Ecto neural progenitor cell (in vitro differentiated cells): ENCODE measurements around the gene A3GALT2.
A peak's percentile ranks its signal among the peaks of the same experiment; 100 is the strongest.

ENCODE experiments used
- DNase-seq: peaks from one replicate; pipeline ENCODE4 v3.0.0-alpha.2; 2018; ENCODE audit warnings: low spot score

The A3GALT2 gene

DNA sequence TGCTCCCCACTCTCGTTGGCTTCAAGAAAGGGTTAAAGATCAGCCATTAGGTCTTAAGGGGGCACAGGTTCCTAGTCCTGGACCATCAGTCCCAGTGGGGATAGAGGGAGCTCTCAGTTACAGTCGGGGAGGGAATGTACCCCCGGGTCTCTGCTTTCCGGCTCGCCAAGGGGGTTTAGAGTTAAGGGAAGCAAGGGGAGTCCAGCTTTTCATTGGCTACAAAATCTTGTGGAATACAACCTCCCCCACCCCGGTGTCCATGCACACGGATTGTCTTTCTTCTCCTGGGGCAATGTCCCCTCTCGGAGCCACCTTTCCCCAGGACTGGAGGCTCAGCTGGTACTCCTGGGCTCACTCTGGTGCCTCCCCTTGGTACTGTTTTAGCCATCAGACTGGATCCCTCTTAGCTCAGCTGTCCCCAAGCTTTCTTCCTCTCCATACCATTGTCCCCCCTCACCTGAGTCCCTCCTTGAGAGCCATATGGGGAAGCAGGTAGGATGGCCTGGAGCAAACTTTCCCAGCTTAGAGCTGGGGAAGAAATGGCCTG lies at the start of gene A3GALT2:
TSS of gene A3GALT2 (minus strand) at position 480 of the 547 bp plus-strand sequence. CDS start at position 480, 0 bp downstream.
- no peak for DNase-seq

DNA sequence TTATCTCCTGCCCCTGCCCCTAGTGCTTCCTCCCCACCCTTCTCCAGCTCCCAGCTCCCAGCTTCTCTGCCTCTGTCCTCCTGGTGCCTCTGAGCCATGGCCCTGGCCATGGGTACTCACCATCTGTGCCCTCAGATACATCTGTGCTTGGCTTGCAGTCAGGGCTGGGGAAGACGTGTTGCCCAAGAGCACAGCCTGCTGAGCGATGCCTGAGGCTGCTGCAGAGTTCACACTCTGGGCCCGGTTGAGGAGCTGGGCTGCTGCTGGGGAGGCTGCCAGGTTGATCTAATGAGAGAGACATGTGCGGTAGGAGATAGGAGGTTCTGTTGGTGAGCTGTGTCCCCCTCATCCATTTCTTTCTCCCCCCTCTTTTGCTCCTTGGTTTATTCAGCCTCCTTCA lies 49.4 kb upstream of the A3GALT2 start:
- no peak for DNase-seq

DNA sequence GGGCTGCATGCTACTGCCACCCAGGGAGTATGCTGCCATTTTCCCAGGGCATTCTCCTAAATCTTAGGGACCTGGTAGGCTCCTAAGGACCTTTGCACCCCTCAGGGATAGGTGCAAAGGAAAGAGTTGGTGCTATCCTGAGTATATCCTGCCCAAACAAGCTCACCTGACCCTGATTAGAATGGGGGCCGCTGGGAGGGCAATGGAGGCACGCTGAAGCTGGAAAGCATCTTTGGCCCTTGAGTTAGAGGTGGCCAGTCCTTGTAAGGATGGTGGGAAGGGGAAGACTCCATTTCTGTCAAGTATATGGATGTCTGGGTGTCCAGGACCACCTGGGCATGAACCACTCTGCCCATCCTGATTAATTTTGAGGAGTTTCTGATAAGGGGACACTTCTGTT lies 48.9 kb upstream of the A3GALT2 start:
- DNase-seq = no peak

DNA sequence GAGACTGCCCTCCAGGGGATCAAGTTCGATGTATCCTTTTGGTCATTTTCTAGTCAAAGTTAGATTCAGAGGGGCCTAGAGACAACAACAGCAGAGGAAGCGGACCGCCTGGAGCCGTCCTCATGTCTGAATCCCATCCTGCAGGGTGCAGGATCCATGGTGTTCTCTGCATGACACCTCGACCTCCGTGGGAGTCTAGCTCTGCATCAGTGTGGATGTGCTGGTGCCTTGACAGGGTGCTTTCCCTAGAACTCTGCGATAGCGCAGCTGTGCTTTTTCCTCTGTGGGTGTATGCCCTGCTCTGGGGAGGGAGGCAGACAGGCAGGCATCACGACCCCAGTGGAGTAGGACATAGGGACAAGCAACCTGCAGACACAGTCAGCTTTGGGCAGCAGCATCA lies 48.2 kb upstream of the A3GALT2 start:
- no peak for DNase-seq

DNA sequence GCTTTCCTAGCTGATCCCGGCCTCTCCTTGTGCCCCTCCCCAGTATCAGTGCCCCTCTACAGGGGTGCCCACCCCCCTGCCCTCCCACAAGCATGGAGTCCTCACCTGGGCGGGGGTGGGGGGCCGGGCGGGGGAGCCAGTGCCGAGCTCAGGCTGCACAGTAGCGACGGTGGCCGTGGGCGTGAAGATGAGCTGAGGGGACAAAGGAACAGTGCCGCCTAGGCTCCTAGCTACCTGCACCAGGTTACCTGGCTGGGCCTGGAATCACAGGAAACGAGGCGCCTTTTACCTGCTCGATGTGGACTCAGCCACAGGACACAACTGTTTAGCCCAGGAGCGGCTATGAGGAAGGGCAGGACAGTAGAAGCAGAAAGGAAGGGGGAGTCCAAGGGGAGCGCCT lies 47.5 kb upstream of the A3GALT2 start:
- DNase-seq = no peak

DNA sequence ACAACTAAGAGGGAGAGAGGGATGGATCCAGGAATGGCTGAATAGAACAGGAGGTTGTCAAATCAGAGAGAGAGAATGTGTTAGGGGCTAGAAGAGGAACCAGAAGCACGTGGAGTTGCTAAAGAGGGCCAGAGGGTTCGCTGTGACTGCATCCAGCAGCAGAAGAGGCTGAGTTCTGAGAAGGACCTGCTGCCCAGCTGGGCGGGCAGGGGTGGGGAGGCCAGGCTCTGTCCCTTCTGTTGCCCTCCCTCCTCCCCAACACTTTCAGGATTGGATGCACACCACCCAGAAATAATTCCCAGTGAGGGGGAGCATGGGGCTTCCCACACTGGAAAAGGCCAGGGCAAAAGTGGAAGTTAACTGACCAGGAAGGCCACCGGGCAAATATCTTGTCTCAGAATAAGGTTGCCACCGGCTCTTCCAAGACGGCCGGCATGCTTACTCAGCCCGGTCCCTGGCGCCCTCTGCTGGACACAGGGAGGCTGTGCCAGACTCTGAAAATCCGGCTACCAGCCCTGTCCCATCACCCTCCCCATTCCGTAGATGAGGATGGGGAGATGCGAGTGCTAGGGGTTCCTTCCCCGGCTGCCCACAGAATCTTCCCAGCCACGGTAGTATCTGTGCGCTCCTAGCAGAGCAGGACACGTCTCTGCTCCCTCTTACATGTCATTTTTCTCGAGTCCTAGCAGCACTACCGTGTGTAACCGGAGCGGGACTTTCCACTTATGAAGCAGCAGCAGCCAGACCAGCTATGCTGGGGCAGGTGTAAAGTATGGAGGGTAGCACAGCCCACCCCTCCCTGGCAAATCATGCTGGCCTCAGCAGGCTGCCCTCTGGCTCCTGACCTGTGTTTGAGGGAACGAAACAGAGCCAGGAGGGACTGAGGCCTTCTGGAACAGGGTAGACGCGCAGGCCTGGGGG lies 46.8 kb upstream of the A3GALT2 start:
- peak; percentile 93 for DNase-seq

DNA sequence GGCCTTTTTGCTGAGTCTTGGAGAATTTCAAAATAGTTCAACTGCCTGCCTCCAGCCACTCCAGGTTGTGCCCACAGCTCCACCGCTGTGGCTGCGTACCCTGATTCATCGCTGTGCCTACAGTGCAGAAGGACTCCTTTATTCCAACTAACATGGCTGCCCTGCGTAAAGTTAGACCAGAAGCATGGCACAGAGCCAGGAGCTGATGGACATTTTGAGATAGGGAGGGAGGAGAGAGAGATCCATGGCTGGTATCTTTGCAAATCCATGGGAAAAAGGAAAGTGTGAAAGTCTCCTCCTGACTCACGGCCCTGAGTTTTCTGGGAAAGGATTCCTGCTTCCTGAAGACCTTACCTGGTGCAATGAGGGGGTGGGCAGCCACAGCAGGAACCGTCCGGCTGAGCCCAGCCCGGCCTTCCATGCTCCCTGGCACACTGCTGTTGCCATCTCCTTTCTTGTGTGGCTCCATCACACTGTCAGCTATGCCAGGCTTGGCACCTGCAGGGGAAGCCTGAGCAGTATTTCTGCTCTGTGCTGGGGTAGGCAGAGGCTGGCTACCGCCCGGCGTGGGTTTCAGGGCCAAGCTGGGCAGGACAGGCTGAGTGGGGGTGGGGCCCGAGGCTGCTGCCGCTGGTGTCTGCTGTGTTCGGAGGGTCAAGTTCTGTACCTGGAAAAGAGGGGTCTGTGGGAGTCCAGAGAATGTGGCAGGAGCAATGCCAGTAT lies 46.0 kb upstream of the A3GALT2 start:
- no peak for DNase-seq

DNA sequence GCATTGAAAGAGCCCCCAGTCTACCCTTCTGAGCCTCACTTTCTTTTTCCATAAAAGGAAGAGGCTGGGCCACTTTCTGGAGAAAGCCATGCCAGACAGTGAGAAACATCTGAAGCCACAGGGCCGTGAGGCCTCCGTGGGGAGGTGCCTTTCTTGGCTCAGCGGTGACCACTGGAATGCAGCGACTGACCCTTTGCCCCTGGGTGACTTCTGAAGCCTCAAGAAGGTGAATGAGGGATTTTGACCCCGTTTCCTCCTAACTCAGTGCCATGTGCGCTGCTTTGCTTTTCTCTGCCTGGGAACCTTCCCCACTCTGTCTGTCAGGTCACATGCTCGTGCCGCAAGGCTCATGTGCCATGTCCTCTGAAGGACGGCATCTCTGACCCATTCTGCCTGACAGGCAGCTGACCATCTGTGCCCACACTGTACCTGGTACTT lies 44.7 kb upstream of the A3GALT2 start:
- no peak for DNase-seq

DNA sequence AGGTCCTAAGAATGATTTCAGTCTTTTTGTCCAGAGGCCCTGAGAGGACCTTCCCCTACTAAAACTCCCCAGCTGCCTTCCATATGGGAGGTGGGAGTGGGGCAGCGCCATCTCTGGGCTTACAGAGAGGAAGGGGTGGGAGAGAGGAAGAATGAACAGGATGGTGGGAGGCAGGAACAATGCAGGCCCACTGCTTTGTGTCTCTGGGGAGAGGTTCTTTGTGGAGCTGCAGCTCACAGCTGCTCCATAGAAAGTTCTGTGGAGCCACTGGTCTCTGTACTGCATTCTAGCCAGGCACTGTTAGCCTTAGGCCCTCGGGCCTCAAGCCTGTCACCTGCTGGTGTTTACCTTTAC lies 43.6 kb upstream of the A3GALT2 start:
- peak; percentile 66 for DNase-seq

DNA sequence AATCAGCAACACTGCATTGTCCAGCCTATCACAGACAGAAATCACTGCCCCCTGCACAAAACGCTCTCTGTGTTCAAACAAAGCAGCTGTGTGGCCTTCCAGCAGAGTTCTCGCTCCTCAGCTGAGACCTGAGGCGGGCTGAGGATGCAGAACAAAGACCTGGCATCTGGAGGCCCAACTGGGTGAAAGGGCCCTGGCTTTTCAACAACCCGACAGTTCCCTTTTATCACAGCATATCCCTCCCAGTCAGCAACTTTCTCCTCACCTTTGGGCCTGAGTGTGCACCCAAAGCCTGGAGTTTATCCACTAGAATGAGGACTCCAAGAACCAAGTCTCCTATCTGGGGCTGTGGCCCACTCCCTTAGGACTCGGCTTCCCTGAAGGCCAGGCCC lies 42.6 kb upstream of the A3GALT2 start:
- no peak for DNase-seq

DNA sequence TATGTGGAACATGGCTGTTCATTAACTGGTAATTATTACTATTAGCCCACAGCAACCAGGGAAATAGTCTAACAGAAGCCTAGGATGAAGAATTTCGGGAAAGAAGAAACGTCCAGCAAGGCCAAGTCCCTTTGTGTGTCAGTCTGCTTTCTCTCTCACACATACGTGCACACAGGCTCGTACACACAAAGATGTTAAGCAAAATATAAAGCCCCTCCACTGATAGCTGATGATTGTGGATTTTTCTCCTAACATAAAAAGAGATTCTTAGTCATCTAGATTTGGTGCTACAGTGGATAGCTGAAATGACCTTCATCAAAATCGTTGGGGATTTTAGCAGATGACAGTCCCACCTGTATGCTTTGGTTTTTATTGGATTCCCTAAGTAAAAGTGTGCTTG lies 42.1 kb upstream of the A3GALT2 start:
- no peak for DNase-seq

DNA sequence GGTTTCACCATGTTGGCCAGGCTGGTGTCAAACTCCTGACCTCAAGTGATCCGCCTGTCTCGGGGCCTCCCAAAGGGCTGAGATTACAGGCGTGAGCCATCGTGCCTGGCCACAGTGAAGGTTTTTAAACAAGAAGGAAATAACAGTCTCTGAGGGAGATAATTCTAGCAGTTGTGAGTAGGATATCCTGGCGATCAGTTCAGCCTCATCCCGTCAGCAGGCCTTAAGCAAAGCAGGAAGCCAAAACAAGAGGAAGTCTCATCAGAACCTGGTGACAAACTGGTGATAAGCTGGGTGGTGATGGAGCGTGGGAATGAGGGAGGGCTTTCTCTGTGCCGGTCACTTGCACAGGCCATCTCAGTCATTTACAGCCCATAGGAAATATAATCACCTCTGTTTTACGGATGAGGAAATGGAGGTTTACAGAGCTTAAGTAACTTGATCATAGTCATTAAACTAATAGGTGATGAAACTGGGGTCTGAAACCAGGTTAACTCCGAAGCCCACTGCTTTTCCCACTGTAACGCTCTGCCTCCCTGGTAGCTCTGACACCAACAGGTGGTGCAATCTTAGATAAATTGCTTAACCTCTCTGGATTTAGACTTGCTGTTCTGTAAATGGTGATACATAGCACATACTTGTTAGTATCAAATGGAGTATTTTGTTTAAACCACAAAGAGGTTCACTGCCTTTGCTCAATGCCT lies 40.8 kb upstream of the A3GALT2 start:
- DNase-seq = no peak

DNA sequence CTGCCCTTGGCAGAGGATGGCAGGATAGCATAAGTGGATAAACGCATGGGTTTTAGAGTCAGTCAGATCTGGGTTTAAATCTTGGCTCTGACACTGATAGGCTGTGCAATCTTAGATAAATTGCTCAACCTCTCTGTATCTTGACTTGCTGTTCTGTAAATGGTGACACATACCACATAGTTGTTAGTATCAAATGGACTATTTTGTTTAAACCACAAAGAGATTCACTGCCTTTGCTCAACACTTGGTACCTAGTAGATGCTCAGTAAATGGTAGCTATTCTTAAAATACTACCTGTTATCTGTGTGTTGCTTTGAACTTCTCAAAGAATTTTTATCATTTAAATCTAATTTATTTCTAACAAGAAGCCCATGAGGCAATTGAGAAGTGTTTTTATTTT lies 39.5 kb upstream of the A3GALT2 start:
- no peak for DNase-seq

DNA sequence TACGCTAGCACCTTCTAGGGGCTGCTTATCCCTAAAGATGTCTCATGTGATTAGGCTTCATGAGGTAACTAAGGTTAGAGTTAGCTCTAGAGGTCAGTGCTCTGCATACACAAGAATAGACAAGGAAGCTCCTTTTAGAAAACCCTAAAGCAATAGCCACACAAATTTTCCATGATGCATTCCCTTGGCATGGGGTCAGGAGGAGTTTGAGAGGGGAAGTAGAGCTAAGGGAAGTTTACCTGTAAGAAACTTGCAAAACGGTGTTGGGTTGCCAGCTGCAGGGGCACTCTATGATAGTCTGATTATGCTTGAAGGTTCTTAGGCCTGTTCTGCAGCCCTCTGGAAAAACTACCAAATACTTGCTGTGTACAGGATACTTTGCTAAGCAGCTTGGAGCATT lies 39.0 kb upstream of the A3GALT2 start:
- DNase-seq = no peak

DNA sequence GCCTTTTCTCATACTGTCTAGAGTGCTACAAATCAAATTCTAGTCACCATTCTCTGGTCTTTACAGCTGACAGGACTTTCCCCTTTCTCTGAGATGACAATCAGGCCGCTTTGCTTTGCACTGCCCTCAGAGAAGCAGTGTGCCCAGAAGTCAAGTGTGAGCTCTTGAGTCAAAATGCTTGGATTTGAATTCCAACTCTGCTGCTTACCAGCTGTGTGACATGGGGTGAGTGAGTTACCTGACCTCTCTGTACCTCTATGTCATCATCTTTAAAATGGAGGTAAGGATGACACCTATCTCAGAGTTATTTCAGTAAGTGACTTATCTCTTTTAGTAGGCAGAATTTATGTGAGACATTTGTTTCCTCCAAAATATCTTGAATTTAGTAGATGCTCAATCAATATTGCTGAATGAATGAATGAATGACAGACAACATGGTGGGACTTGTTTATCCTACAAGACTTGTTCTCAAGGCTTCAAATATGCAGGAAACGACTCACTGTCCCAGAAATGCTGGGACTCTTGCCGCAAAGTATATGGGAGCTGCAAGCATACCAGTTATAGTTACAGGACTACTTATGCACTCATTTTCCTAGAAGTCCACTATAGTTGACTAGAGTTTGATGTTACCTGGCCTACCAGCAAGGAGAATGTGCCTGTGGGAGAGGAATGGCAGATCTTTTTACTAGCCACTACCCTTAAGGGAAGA lies 38.1 kb upstream of the A3GALT2 start:
- no peak for DNase-seq

DNA sequence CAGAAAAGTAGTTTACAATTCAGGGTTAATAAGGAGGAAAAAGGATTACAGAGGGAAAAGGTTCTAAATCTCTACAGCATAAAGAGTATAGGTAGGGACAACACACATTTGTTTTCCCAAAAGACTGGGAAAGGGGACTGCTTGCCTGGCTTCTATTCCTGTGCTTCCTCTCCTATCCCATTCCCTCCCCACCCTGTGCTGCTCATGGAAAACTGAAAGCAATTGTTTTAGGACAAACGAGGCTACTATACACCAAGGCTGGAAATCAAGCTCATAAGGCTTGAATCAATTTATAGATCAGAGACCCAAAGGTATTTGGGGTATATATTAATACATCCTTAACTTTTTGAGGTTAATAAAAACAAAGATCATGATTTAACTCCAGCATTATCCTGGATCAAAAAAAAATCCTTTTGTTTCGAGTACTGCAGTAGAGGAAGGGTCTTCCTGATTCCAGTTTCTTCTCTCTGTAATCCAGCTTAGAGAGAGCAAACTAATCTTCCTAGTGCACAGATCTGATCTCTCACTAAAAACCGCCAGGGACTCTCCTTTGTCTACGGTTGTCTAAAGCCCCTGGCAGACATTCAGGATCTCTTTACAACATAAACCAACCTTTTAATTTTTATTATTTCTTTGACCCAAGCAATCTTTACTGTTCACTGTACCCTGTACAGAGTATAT lies 37.4 kb upstream of the A3GALT2 start:
- no peak for DNase-seq

DNA sequence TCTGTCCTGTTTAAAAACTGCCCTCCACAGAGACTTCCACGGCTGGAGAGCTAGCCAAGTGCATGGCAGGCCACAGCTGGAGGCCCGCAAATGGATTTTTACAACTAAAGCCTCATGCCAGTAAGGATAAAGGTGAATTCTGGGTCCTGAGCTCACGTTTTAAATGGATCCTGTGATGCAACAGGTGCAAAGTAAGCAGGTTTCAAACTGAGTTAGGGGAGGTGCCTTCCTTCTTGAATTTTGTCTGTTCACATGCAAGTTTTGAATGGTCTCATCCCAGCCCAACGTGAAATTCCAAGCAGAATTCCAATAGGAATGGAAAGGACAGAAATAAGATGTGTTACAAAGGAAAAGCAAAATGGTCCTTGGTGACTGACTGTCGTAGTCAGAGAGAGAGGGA lies 36.2 kb upstream of the A3GALT2 start:
- DNase-seq = no peak

DNA sequence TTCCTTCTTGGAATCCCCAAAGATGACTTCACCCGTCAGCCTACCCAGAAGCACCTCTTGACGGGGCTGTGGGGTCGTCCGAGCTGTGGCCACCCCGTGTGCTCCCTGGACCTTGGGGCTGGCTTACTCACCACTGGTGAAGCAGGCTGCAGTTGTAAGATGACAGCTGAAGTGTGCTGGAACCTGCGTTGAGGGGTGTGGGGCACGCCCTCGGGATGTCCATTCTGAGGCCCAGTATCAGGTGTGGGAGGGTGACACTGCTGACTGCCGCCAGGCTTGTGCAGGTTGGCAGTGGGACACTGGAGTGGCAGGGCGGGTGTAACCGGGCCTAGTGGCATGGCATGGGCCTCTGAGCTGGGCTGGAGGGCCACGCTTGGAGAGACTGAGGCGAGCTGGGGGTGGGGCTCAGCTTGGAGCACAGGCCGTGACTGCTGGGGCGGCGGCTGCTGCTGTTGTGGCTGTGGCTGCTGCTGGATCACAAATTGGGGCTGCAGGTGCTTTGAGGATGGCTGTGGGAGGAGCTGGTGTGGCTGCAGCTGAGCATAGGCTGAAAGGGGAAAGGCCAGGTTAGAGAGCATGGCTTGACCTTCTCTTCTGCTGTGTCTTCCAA lies 33.9 kb upstream of the A3GALT2 start:
- DNase-seq = no peak

DNA sequence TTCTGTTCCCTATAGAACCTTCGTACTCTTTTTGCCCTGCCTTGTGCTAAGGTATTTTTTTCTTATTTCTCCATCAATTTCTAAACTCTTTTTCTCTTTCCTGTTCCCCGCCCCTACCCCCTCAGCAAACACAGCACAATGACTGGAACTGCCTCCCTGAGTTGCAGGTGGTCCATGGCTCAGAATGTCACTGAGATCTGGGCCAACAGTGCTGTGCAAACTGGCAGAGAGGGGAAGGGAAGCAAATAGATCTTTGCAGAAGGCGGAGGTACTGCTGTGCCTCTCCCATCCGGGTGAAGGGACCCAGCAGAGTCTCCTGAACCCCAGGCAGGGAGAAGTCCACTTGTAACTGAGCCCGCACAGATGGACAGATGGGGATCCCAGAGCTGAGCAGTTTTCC lies 32.6 kb upstream of the A3GALT2 start:
- DNase-seq = no peak

DNA sequence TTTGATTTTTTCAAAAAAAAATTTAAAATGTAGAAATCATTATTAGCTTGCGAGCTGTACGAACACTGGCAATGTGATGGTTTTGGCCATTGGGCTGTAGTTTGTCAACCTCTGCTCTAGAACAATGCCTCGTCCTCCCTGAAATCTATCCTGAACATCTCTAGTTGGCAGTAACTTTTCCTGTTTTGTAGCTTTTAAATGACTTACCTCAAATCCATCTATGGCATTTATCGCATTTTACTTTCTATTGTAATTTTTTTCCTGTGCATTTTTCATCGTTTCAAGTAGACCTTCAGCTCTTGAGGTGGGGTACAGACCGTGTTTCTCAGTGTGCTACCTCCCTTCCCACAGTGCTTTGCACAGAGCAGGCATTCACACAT lies 30.4 kb upstream of the A3GALT2 start:
- DNase-seq = no peak
